Endothelial cell of umbilical vein (primary cell): ENCODE results near the gene RNF213. TPM values are rescaled to one million over a fixed set of nuclear protein-coding genes. Genes with fewer than 3 reads are reported as not detected.

ENCODE experiments used
- BruUV-seq: library from RNA; stranded (reverse); fragments of 400-500 nt; replicated peaks from 2 replicates; lab custom pipeline; 2021; lab: Mats Ljungman, UMichigan
- CTCF ChIA-PET: fragments of 300-600, 350-600 bp; sonication (Branson Sonifier 250); formaldehyde crosslinking; loops from one replicate; lab custom pipeline; 2021; ENCODE audit warnings: antibody characterized with exemption, inconsistent platforms; lab: Charles Lee
- POLR2A ChIA-PET: fragments of 300-600, 350-600 bp; sonication (Branson Sonifier 250); formaldehyde crosslinking; loops from one replicate; lab custom pipeline; 2021; ENCODE audit warnings: antibody characterized with exemption, inconsistent platforms; lab: Charles Lee
- DNase-seq: peaks from one replicate; pipeline ENCODE4 v3.0.0-alpha.2; 2011; ENCODE audit warnings: low read depth, low spot score
- FAIRE-seq: peaks from 2 replicates; lab custom pipeline; 2011; peaks lifted over from hg19 to GRCh38; lab: Jason Lieb, UNC
- H2AFZ ChIP-seq: 2 replicates; pipeline ENCODE4 v1.6.0; 2012; ENCODE audit warnings: low read depth, low read length, control low read depth, inconsistent platforms
- H3K27ac ChIP-seq: 2 replicates; pipeline ENCODE4 v1.5.1; 2011; ENCODE audit warnings: low read depth, mild to moderate bottlenecking, control low read depth, low read length, moderate library complexity; ENCODE audit not compliant: insufficient read depth
- H3K27me3 ChIP-seq, 2 experiments: 2 replicates each; pipeline versions ENCODE4 v1.6.0 to v1.6.1; 2011; ENCODE audit warnings: low read length in 2 of 2, mixed read lengths in 1 of 2; ENCODE audit not compliant: control insufficient read depth in 2 of 2, insufficient read depth in 2 of 2
- H3K36me3 ChIP-seq, 2 experiments: 2 replicates in 1 of 2; 3 replicates in 1 of 2; pipeline ENCODE4 v1.5.1; 2011; ENCODE audit warnings: low read length in 2 of 2, mild to moderate bottlenecking in 1 of 2, moderate library complexity in 1 of 2; ENCODE audit not compliant: control insufficient read depth in 2 of 2, insufficient read depth in 2 of 2; ENCODE audit errors: extremely low read depth in 1 of 2
- H3K4me1 ChIP-seq: 3 replicates; pipeline ENCODE4 v1.5.1; 2011; ENCODE audit warnings: mild to moderate bottlenecking, low read length; ENCODE audit not compliant: control insufficient read depth, insufficient read depth; ENCODE audit errors: extremely low read depth
- H3K4me2 ChIP-seq: 2 replicates; pipeline ENCODE4 v1.6.1; 2011; ENCODE audit warnings: low read length, control low read depth, mixed read lengths; ENCODE audit not compliant: insufficient read depth
- H3K4me3 ChIP-seq, 3 experiments: fragments of 200-600 bp in 1 of 3; sonication (generic), shearing (Covaris generic) in 1 of 3; replicated peaks in 1 of 3; 2 replicates each; pipeline ENCODE4 v1.5.1; 2011 to 2016; ENCODE audit warnings: control low read depth in 3 of 3, low read length in 3 of 3, mild to moderate bottlenecking in 2 of 3, inconsistent platforms in 1 of 3, low read depth in 1 of 3, moderate library complexity in 1 of 3; ENCODE audit not compliant: insufficient read depth in 1 of 3
- H3K79me2 ChIP-seq: 2 replicates; pipeline ENCODE4 v1.6.0; 2012; ENCODE audit warnings: low read length, inconsistent platforms; ENCODE audit not compliant: control insufficient read depth, insufficient read depth
- H3K9ac ChIP-seq: replicated peaks from 2 replicates; pipeline ENCODE3; 2011; ENCODE audit warnings: low read length, control low read depth; ENCODE audit not compliant: insufficient read depth; ENCODE audit errors: extremely low read depth
- H3K9me1 ChIP-seq: replicated peaks from 3 replicates; pipeline ENCODE4 v1.6.0; 2011; ENCODE audit warnings: mild to moderate bottlenecking, low read length; ENCODE audit not compliant: control insufficient read depth, insufficient read depth; ENCODE audit errors: extremely low read depth
- H3K9me3 ChIP-seq: replicated peaks from 2 replicates; pipeline ENCODE4 v1.5.1; 2012; ENCODE audit warnings: low read length, inconsistent platforms; ENCODE audit not compliant: control insufficient read depth, insufficient read depth
- H4K20me1 ChIP-seq: replicated peaks from 2 replicates; pipeline ENCODE3; 2011; ENCODE audit warnings: mild to moderate bottlenecking, low read length; ENCODE audit not compliant: control insufficient read depth, insufficient read depth; ENCODE audit errors: extremely low read depth
- EZH2 ChIP-seq: IDR thresholded peaks from 2 replicates; pipeline ENCODE4 v1.6.1; 2012; ENCODE audit warnings: borderline replicate concordance, low read depth, mild to moderate bottlenecking, moderate library complexity, low read length, inconsistent platforms; ENCODE audit not compliant: severe bottlenecking
- FOS ChIP-seq: IDR thresholded peaks from 2 replicates; pipeline ENCODE4 v1.6.1; 2011; ENCODE audit warnings: mild to moderate bottlenecking, low read length, moderate library complexity, borderline replicate concordance; ENCODE audit not compliant: insufficient read depth
- GATA2 ChIP-seq: IDR thresholded peaks from 2 replicates; pipeline ENCODE4 v1.7.0; 2011; ENCODE audit warnings: low read depth, mild to moderate bottlenecking, moderate library complexity, mixed read lengths, low read length; ENCODE audit not compliant: insufficient read length, insufficient read depth
- JUN ChIP-seq: IDR thresholded peaks from 2 replicates; pipeline ENCODE4 v1.6.1; 2011; ENCODE audit warnings: borderline replicate concordance, low read depth; ENCODE audit not compliant: insufficient read length, insufficient read depth
- MYC ChIP-seq: IDR thresholded peaks from one replicate; pipeline ENCODE4 v1.6.1; 2011; ENCODE audit warnings: mild to moderate bottlenecking, low read depth, low read length
- POLR2A ChIP-seq: IDR thresholded peaks from 2 replicates; pipeline ENCODE4 v1.6.1; 2012; ENCODE audit warnings: low read depth, mild to moderate bottlenecking, control low read depth, low read length
- POLR2AphosphoS5 ChIP-seq: IDR thresholded peaks from 2 replicates; pipeline ENCODE4 v1.6.1; 2012; ENCODE audit warnings: low read depth, mild to moderate bottlenecking, control low read depth, low read length, moderate library complexity; ENCODE audit not compliant: insufficient read depth
- dilution Hi-C: fragments of 300-500 bp; cut with MboI; formaldehyde crosslinking; loops from one replicate; pipeline ENCODE4 v1.15.0; 2019; ENCODE audit warnings: low sequenced_read_pairs; ENCODE audit not compliant: extremely low pct_ligation_motif_present
- intact Hi-C: fragments of 100-400 bp; cut with micrococcal nuclease; formaldehyde crosslinking; loops from one replicate; pipeline ENCODE4 v1.10.0; 2022
- polyA plus RNA-seq, 4 experiments: library from polyadenylated mRNA; depleted of rRNA in 3 of 4; stranded (reverse) in 3 of 4; unstranded in 1 of 4; fragments of >200 nt; gene quantifications; 2 replicates each; pipeline versions ENCODE4 v1.2.1 to v1.2.3, GENCODE V29; 2011 to 2012; ENCODE audit warnings: missing spikeins in 1 of 4
- total RNA-seq: library from RNA; stranded (reverse); gene quantifications from 2 replicates; pipeline ENCODE4 v1.2.3, GENCODE V29; 2021
- TF ChIP-seq, protein P1 (sequence below), 2 donors: IDR thresholded peaks; 1 replicate in 1 of 2; 2 replicates in 1 of 2; pipeline ENCODE4 v1.5.1; 2011; ENCODE audit warnings: low read length in 2 of 2, mild to moderate bottlenecking in 2 of 2, moderate library complexity in 2 of 2, control low read depth in 1 of 2, inconsistent platforms in 1 of 2, low read depth in 1 of 2; ENCODE audit not compliant: insufficient read depth in 1 of 2; ENCODE audit errors: extremely low read depth in 1 of 2
- TF ChIP-seq, protein P2 (sequence below): IDR thresholded peaks from 2 replicates; pipeline ENCODE4 v1.6.1; 2011; ENCODE audit not compliant: insufficient read depth, insufficient read length

Gene RNF213
- total and polyA plus RNA-seq, 2 donors (not counting 3 experiments of a cell fraction or from before 2014, with no cell fraction given): 36.5 to 116 TPM

DNA sequence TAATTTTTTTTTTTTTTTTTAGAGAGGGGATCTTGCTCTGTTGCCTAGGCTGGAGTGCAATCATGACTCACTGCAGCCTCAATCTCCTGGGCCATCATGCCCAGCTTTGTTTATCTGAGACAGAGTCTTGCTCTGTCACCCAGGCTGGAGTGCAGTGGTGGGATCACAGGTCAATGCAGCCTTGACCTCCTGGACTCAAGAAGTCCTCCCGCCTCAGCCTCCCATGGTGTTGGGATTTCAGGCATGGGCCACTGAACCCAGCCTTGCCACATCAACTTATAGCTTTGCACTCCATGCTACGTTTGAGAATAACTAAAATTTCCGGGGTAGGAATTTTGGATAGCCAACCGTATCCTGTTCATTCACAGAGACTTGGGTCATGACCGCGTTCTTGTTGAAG, 30.6 kb downstream of the RNF213 start:
- BruUV-seq: no TSS peak
- no peaks in the 10 kb centered on the region for H3K4me1 ChIP-seq
- TF ChIP-seq, protein P1, sequence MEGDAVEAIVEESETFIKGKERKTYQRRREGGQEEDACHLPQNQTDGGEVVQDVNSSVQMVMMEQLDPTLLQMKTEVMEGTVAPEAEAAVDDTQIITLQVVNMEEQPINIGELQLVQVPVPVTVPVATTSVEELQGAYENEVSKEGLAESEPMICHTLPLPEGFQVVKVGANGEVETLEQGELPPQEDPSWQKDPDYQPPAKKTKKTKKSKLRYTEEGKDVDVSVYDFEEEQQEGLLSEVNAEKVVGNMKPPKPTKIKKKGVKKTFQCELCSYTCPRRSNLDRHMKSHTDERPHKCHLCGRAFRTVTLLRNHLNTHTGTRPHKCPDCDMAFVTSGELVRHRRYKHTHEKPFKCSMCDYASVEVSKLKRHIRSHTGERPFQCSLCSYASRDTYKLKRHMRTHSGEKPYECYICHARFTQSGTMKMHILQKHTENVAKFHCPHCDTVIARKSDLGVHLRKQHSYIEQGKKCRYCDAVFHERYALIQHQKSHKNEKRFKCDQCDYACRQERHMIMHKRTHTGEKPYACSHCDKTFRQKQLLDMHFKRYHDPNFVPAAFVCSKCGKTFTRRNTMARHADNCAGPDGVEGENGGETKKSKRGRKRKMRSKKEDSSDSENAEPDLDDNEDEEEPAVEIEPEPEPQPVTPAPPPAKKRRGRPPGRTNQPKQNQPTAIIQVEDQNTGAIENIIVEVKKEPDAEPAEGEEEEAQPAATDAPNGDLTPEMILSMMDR (IDR thresholded peaks at IDR 0.05; ENCODE audit: extremely low read depth in 1 of 2, insufficient read depth in 1 of 2, low read depth in 1 of 2, low read length in 2 of 2): no peak
- TF ChIP-seq MYC: no peak
- TF ChIP-seq FOS: no peak
- TF ChIP-seq GATA2: no peak
- no peak for TF ChIP-seq POLR2A
- no peak for TF ChIP-seq EZH2
- TF ChIP-seq POLR2AphosphoS5: no peak
- TF ChIP-seq, protein P2, sequence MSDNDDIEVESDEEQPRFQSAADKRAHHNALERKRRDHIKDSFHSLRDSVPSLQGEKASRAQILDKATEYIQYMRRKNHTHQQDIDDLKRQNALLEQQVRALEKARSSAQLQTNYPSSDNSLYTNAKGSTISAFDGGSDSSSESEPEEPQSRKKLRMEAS: no peak
- no peak for TF ChIP-seq JUN
- H3K9me3 ChIP-seq: no peaks in the 10 kb centered on the region
- no peaks in the 10 kb centered on the region for H3K9me1 ChIP-seq
- ChIA-PET CTCF (interaction anchor here (5.5 kb wide), 1 partner anchor 95 kb away, joined by 32 read pairs; no protein-coding TSS in a partner anchor), POLR2A (interaction anchor here (0.6 kb wide), 1 partner anchor 17 kb away, joined by 3 read pairs; no protein-coding TSS in a partner anchor)
- no peak overlapping the region for H2AFZ ChIP-seq
- no peak overlapping the region for H3K9ac ChIP-seq
- no peak overlapping the region for H3K4me2 ChIP-seq
- no peaks in the 10 kb centered on the region for H3K27me3 ChIP-seq
- intact Hi-C loops: no loop called here
- dilution Hi-C loops: no loop called here
- no peaks in the 10 kb centered on the region for H4K20me1 ChIP-seq
- peaks cover 6 to 53% of the 10 kb centered on the region in 2 experiments for H3K36me3 ChIP-seq
- H3K27ac ChIP-seq: no peak overlapping the region
- DNase-seq (no peak), FAIRE-seq (no peak)
- no peak overlapping the region for H3K4me3 ChIP-seq
- H3K79me2 ChIP-seq: no peaks in the 10 kb centered on the region
